ENCODE measurements around the gene PRKCE.

GRCh38 chr2:45722477-45722876, 71.0 kb downstream of the PRKCE start:
- TF ChIP-seq POLR2AphosphoS5 (IDR thresholded peaks at IDR 0.05) (no peak), CTCF (IDR thresholded peaks at IDR 0.05) (no peak)
